Dedifferentiated amniotic fluid mesenchymal stem cell (primary cell): Measurements from ENCODE around the gene TMEM260.
"Not testable (repeated sequence)": the region's sequence is repeated elsewhere in the genome, so short reads cannot be mapped to it uniquely, and the experiment has no call there.

Source experiments
- DNase-seq: peaks from one replicate; pipeline ENCODE4 v3.0.0-alpha.2; 2016; ENCODE audit errors: extremely low spot score

Gene TMEM260

GRCh38 chr14:56676042-56676441 is 96.4 kb downstream of the TMEM260 start:
- no peak for DNase-seq

- DNase-seq, result no peak
Measured at GRCh38 chr14:56678838-56679237, 99.2 kb downstream of the TMEM260 start.

GRCh38 chr14:56686416-56686815 is 106.8 kb downstream of the TMEM260 start:
- no peak for DNase-seq

GRCh38 chr14:56687123-56687522 is 107.5 kb downstream of the TMEM260 start:
- no peak for DNase-seq

GRCh38 chr14:56694609-56695008 is 115.0 kb downstream of the TMEM260 start:
- no peak for DNase-seq

GRCh38 chr14:56695216-56695615 is 115.6 kb downstream of the TMEM260 start:
- DNase-seq, result not testable (repeated sequence)
